Measurements from ENCODE around the gene CHST13.
"Not testable (repeated sequence)": the region's sequence is repeated elsewhere in the genome, so short reads cannot be mapped to it uniquely, and the experiment has no call there.

DNA sequence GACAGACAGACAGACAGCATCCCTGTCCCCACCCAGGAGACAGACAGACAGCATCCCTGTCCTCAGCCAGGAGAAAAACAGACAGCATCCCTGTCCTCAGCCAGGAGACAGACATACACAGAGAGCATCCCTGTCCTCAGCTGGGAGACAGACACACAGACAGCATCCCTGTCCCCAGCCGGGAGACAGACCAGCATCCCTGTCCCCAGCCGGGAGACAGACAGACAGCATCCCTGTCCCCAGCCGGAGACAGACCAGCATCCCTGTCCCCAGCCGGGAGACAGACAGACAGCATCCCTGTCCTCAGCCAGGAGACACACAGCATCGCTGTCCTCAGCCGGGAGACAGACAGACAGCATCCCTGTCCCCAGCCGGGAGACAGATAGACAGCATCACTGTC, 10.8 kb downstream of the CHST13 start:
- not testable (repeated sequence) for TF ChIP-seq EZH2phosphoT487 (IDR thresholded peaks at IDR 0.05; ENCODE audit: borderline replicate concordance, low read length); EZH2 (IDR thresholded peaks at IDR 0.05; ENCODE audit: low read length, unreplicated experiment)
- TF ChIP-seq, protein P1, sequence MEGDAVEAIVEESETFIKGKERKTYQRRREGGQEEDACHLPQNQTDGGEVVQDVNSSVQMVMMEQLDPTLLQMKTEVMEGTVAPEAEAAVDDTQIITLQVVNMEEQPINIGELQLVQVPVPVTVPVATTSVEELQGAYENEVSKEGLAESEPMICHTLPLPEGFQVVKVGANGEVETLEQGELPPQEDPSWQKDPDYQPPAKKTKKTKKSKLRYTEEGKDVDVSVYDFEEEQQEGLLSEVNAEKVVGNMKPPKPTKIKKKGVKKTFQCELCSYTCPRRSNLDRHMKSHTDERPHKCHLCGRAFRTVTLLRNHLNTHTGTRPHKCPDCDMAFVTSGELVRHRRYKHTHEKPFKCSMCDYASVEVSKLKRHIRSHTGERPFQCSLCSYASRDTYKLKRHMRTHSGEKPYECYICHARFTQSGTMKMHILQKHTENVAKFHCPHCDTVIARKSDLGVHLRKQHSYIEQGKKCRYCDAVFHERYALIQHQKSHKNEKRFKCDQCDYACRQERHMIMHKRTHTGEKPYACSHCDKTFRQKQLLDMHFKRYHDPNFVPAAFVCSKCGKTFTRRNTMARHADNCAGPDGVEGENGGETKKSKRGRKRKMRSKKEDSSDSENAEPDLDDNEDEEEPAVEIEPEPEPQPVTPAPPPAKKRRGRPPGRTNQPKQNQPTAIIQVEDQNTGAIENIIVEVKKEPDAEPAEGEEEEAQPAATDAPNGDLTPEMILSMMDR (conservative IDR thresholded peaks at IDR 0.05; ENCODE audit: low read depth, low read length): not testable (repeated sequence)
